HEK293 (cell line): ENCODE results near the gene S100A10.

Experiments used
- CTCF ChIA-PET: fragments of 350-600 bp; formaldehyde crosslinking; extraction: SDS; loops from one replicate; lab custom pipeline; 2021; ENCODE audit warnings: antibody characterized with exemption; lab: Yijun Ruan, JAX
- POLR2A ChIA-PET: fragments of 300-600 bp; formaldehyde crosslinking; extraction: SDS; loops from one replicate; lab custom pipeline; 2020; ENCODE audit warnings: antibody characterized with exemption, inconsistent platforms; lab: Yijun Ruan, JAX
- H3K27ac ChIP-seq: fragments of 200-500 bp; sonication (Bioruptor generic); 2 replicates; pipeline ENCODE4 v1.5.1; 2014; ENCODE audit warnings: low read depth, low read length, control low read depth, inconsistent platforms; ENCODE audit errors: extremely low read depth
- H3K36me3 ChIP-seq, 2 experiments: fragments of 200-500 bp in 1 of 2; sonication (Bioruptor generic) in 1 of 2; 1 replicate in 1 of 2; 2 replicates in 1 of 2; pipeline ENCODE4 v1.5.1; 2014 to 2017; ENCODE audit warnings: inconsistent platforms in 2 of 2, low read length in 2 of 2; ENCODE audit not compliant: control insufficient read depth in 2 of 2, insufficient read depth in 1 of 2
- H3K4me1 ChIP-seq: fragments of 200-500 bp; sonication (Bioruptor generic); 2 replicates; pipeline ENCODE4 v1.5.1; 2014; ENCODE audit warnings: mild to moderate bottlenecking, low read length, inconsistent platforms; ENCODE audit not compliant: control insufficient read depth, insufficient read depth
- H3K4me3 ChIP-seq: 2 replicates; pipeline ENCODE4 v1.5.1; 2011; ENCODE audit warnings: low read depth, mild to moderate bottlenecking, control low read depth, low read length, moderate library complexity
- H3K9me3 ChIP-seq: fragments of 200-500 bp; sonication (Bioruptor generic); 2 replicates; pipeline ENCODE4 v1.5.1; 2014; ENCODE audit warnings: low read depth, low read length, inconsistent platforms; ENCODE audit not compliant: control insufficient read depth, insufficient read depth
- BCL11A ChIP-seq: fragments of 450-650 bp; formaldehyde crosslinking; IDR thresholded peaks from 2 replicates; pipeline ENCODE4 v1.5.1; 2016; ENCODE audit warnings: low read depth, missing biosample characterization, missing genetic modification characterization
- GLIS1 ChIP-seq: fragments of 450-650 bp; formaldehyde crosslinking; IDR thresholded peaks from 2 replicates; pipeline ENCODE4 v1.5.1; 2016; ENCODE audit warnings: missing biosample characterization, missing genetic modification characterization
- HOXA7 ChIP-seq: sonication (generic); formaldehyde crosslinking; IDR thresholded peaks from 2 replicates; pipeline ENCODE4 v1.8.1; 2022; ENCODE audit warnings: missing genetic modification reagents, borderline replicate concordance
- HOXC10 ChIP-seq: sonication (generic); formaldehyde crosslinking; IDR thresholded peaks from 2 replicates; pipeline ENCODE4 v1.8.1; 2023; ENCODE audit warnings: mild to moderate bottlenecking, missing genetic modification reagents
- HOXD13 ChIP-seq: sonication (generic); formaldehyde crosslinking; IDR thresholded peaks from 2 replicates; pipeline ENCODE4 v1.8.0; 2022; ENCODE audit warnings: missing genetic modification reagents, borderline replicate concordance
- IKZF3 ChIP-seq: fragments of 450-650 bp; IDR thresholded peaks from 2 replicates; pipeline ENCODE4 v1.5.0; 2018; ENCODE audit warnings: missing biosample characterization, mild to moderate bottlenecking, missing genetic modification characterization, moderate library complexity
- PRDM10 ChIP-seq: fragments of 450-650 bp; formaldehyde crosslinking; IDR thresholded peaks from 2 replicates; pipeline ENCODE4 v1.5.1; 2016; ENCODE audit warnings: missing biosample characterization, missing genetic modification characterization
- PRDM6 ChIP-seq: fragments of 450-650 bp; formaldehyde crosslinking; IDR thresholded peaks from 2 replicates; pipeline ENCODE4 v1.5.1; 2017; ENCODE audit warnings: missing biosample characterization, missing genetic modification characterization
- REST ChIP-seq: fragments of 450-650 bp; formaldehyde crosslinking; IDR thresholded peaks from 2 replicates; pipeline ENCODE4 v1.5.1; 2016; ENCODE audit warnings: missing biosample characterization, missing genetic modification characterization
- TCF7L2 ChIP-seq: IDR thresholded peaks from 2 replicates; pipeline ENCODE4 v1.6.1; 2011; ENCODE audit warnings: low read depth, mild to moderate bottlenecking, inconsistent platforms, low read length, moderate library complexity, borderline replicate concordance
- ZFP37 ChIP-seq: fragments of 450-650 bp; formaldehyde crosslinking; IDR thresholded peaks from 2 replicates; pipeline ENCODE4 v1.5.1; 2016; ENCODE audit warnings: missing biosample characterization, missing genetic modification characterization
- ZIC2 ChIP-seq: fragments of 450-650 bp; formaldehyde crosslinking; IDR thresholded peaks from 2 replicates; pipeline ENCODE4 v1.5.1; 2016; ENCODE audit warnings: missing biosample characterization, missing genetic modification characterization
- ZNF10 ChIP-seq: fragments of 450-650 bp; formaldehyde crosslinking; IDR thresholded peaks from 2 replicates; pipeline ENCODE4 v1.5.1; 2017; ENCODE audit warnings: missing biosample characterization, missing genetic modification characterization
- ZNF23 ChIP-seq: fragments of 450-650 bp; formaldehyde crosslinking; IDR thresholded peaks from 2 replicates; pipeline ENCODE4 v1.5.1; 2016; ENCODE audit warnings: missing biosample characterization, missing genetic modification characterization, borderline replicate concordance
- ZNF239 ChIP-seq: fragments of 450-650 bp; formaldehyde crosslinking; IDR thresholded peaks from 2 replicates; pipeline ENCODE4 v1.5.1; 2016; ENCODE audit warnings: missing biosample characterization, missing genetic modification characterization
- ZNF324 ChIP-seq: fragments of 450-650 bp; formaldehyde crosslinking; IDR thresholded peaks from 2 replicates; pipeline ENCODE4 v1.5.1; 2016; ENCODE audit warnings: missing biosample characterization, missing genetic modification characterization
- ZNF350 ChIP-seq: fragments of 450-650 bp; formaldehyde crosslinking; IDR thresholded peaks from 2 replicates; pipeline ENCODE4 v1.5.0; 2017; ENCODE audit warnings: missing biosample characterization, mild to moderate bottlenecking, missing genetic modification characterization
- ZNF354C ChIP-seq: fragments of 450-650 bp; formaldehyde crosslinking; IDR thresholded peaks from 2 replicates; pipeline ENCODE4 v1.5.1; 2016; ENCODE audit warnings: missing biosample characterization, missing genetic modification characterization, low read depth, borderline replicate concordance
- ZNF366 ChIP-seq: fragments of 450-650 bp; formaldehyde crosslinking; conservative IDR thresholded peaks from 2 replicates; pipeline ENCODE4 v1.5.1; 2016; ENCODE audit warnings: missing biosample characterization, missing genetic modification characterization
- ZNF426 ChIP-seq: fragments of 450-650 bp; formaldehyde crosslinking; IDR thresholded peaks from 2 replicates; pipeline ENCODE4 v1.5.1; 2017; ENCODE audit warnings: missing biosample characterization, missing genetic modification characterization, mild to moderate bottlenecking, inconsistent platforms, moderate library complexity
- ZNF707 ChIP-seq: fragments of 450-650 bp; formaldehyde crosslinking; IDR thresholded peaks from 2 replicates; pipeline ENCODE4 v1.5.1; 2016; ENCODE audit warnings: missing biosample characterization, missing genetic modification characterization
- ZNF768 ChIP-seq: fragments of 450-650 bp; formaldehyde crosslinking; IDR thresholded peaks from 2 replicates; pipeline ENCODE4 v1.5.1; 2018; ENCODE audit warnings: missing biosample characterization, mild to moderate bottlenecking, missing genetic modification characterization
- ZSCAN16 ChIP-seq: fragments of 450-650 bp; formaldehyde crosslinking; IDR thresholded peaks from 2 replicates; pipeline ENCODE4 v1.5.1; 2016; ENCODE audit warnings: missing biosample characterization, missing genetic modification characterization
- ZXDB ChIP-seq: fragments of 450-650 bp; formaldehyde crosslinking; IDR thresholded peaks from 2 replicates; pipeline ENCODE4 v1.5.1; 2016; ENCODE audit warnings: missing biosample characterization, missing genetic modification characterization

The S100A10 gene

GRCh38 chr1:152036267-152037216 lies 42.9 kb upstream of the S100A10 start, which contains the start of gene S100A11 (continued):
- no peak for TF ChIP-seq REST (tag by site-specific recombination)
- TF ChIP-seq PRDM10 (tag by site-specific recombination) = peak; percentile 59
- peak; percentile 42; the same call in 1 of the 2 replicates for TF ChIP-seq IKZF3
- no peak for TF ChIP-seq HOXC10 (CRISPR knock-in tag)
- TF ChIP-seq ZFP37 (tag by site-specific recombination) = peak; percentile 52; the same call in 1 of the 2 replicates
- TF ChIP-seq, all 188 proteins: peak for 41

- Histone ChIP-seq H3K4me3 (peak overlapping the region; percentile 70), H3K27ac (peak overlapping the region; percentile 78), H3K9me3 (no peaks in the 10 kb centered on the region), H3K36me3 (peaks cover 0 to 27% of the 10 kb centered on the region in 2 experiments; a peak in 1 of 3 replicates), H3K4me1 (no peaks in the 10 kb centered on the region; the same call in 1 of the 2 replicates)
- ChIA-PET CTCF (interaction anchor here (0.6 to 4.0 kb wide), 10 partner anchors 11 to 200 kb away, joined by 3 to 44 read pairs (median 4); no protein-coding TSS in a partner anchor), POLR2A (interaction anchor here (4.3 kb wide), 1 partner anchor 12 kb away, joined by 68 read pairs; no protein-coding TSS in a partner anchor)
- TF ChIP-seq ZNF354C (no peak), ZNF366 (no peak), TCF7L2 (no peak), IKZF3 (no peak), ZXDB (tag by site-specific recombination) (peak; percentile 84), ZNF23 (tag by site-specific recombination) (no peak), ZNF768 (no peak), ZNF10 (tag by site-specific recombination) (0 out of 2 replicates have a peak, but pooled peaks have one; percentile 6), BCL11A (tag by site-specific recombination) (no peak), ZNF426 (tag by site-specific recombination) (no peak), ZNF350 (tag by site-specific recombination) (no peak), HOXA7 (no peak), ZNF707 (tag by site-specific recombination) (no peak), HOXD13 (no peak), GLIS1 (tag by site-specific recombination) (no peak), ZSCAN16 (tag by site-specific recombination) (no peak), ZNF239 (tag by site-specific recombination) (no peak), ZNF324 (no peak), PRDM6 (tag by site-specific recombination) (peak; percentile 63), ZIC2 (no peak)
Observed at GRCh38 chr1:152035539-152036266, 42.0 kb upstream of the S100A10 start.
